HG02852 (cell line): Measurements from ENCODE around the gene TEX38.
"Not testable (repeated sequence)": the region's sequence is repeated elsewhere in the genome, so short reads cannot be mapped to it uniquely, and the experiment has no call there.

Experiments used
- ATAC-seq: cut with Tn5 transposase; IDR thresholded peaks from one replicate; pipeline ENCODE4 v1.9.1; 2021; ENCODE audit warnings: mild to moderate bottlenecking, moderate library complexity; ENCODE audit not compliant: unreplicated experiment

TEX38 gene

DNA sequence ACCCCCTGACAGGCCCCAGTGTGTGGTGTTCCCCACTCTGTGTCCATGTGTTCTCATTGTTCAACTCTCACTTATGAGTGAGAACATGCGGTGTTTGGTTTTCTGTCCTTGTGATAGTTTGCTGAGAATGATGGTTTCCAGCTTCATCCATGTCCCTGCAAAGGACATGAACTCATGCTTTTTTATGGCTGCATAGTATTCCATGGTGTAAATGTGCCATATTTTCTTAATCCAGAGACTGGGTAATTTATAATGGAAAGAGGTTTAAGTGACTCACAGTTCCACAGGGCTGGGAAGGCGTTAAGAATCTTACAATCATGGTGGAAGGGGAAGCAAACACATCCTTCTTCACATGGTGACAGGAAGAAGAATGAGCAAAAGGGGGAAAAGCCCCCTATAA is 17.0 kb upstream of the TEX38 start:
- not testable (repeated sequence) for ATAC-seq

GRCh38 chr1:46655848-46656247 is 15.8 kb upstream of the TEX38 start:
- ATAC-seq: no peak

GRCh38 chr1:46656643-46657042 is 15.0 kb upstream of the TEX38 start:
- ATAC-seq: no peak

GRCh38 chr1:46657775-46658174 is 13.9 kb upstream of the TEX38 start:
- no peak for ATAC-seq

- ATAC-seq: peak; percentile 47
Measured at GRCh38 chr1:46659307-46659870, 12.3 kb upstream of the TEX38 start.

DNA sequence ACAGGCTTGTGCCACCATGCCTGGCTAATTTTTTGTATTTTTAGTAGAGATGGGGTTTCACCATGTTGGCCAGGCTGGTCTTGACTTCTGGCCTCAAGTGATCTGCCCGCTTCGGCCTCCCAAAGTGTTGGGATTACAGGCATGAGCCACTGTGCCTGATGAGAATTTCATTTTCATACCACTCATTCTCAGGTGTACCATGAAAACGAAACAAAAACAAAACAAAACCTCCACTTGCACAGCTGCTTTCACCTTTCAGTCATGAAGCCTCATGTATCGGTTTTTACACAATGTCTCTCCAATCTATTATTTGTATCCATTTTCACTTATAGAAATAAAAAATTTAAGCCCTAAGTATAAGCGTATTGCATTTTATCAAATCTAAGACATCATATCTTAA is 11.5 kb upstream of the TEX38 start:
- not testable (repeated sequence) for ATAC-seq

DNA sequence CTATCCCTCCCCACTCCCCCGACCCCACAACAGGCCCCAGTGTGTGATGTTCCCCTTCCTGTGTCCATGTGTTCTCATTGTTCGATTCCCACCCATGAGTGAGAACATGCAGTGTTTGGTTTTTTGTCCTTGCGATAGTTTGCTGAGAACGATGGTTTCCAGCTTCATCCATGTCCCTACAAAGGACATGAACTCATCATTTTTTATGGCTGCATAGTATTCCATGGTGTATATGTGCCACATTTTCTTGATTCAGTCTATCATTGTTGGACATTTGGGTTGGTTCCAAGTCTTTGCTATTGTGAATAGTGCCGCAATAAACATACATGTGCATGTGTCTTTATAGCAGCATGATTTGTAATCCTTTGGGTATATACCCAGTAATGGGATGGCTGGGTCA is 8.7 kb upstream of the TEX38 start:
- not testable (repeated sequence) for ATAC-seq

DNA sequence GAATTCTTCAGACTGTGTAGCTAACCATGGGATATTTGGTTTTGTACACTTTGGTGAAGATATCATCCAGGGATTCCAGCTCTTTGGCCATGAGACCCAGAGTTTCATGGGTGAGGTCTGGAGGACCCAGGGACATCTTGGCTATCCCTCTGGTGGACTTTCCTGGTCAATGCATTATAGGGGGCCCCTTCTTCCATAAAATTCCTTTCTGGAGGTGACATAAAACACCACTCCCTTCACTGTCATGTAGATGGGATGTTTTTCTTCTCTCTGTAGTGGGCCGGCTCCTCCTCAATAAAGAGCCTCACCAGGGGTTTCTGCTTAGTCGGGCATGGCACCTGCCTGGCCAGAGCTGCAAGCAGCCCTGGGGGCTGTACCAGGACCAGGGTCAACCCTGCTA is 5.7 kb upstream of the TEX38 start:
- ATAC-seq: no peak

- ATAC-seq: peak; percentile 75
Measured at GRCh38 chr1:46667782-46668760, 3.6 kb upstream of the TEX38 start, which contains the start of gene ATPAF1. ATPAF1 (minus strand) TSS chr1:46668364; CDS start chr1:46668322, 42 bp downstream.

DNA sequence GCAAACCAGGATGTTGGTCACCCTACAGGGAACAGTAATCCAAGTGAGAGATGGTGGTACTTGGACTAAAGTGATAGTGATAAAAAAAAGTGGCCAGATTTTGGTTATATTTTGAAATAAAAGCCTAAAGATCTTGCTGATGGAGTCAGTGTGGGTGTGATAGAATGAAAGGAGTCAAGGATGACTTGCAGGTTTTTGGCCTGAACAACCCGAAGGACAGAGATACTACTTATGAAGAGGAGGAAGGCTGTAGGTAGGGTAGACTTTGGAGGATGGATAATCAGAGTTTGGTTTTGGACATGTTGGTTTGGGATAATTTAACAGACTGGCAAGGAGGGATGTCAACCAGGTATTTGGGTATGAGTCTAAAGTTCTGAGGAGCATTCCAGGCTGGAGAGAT is 1.5 kb upstream of the TEX38 start:
- no peak for ATAC-seq

DNA sequence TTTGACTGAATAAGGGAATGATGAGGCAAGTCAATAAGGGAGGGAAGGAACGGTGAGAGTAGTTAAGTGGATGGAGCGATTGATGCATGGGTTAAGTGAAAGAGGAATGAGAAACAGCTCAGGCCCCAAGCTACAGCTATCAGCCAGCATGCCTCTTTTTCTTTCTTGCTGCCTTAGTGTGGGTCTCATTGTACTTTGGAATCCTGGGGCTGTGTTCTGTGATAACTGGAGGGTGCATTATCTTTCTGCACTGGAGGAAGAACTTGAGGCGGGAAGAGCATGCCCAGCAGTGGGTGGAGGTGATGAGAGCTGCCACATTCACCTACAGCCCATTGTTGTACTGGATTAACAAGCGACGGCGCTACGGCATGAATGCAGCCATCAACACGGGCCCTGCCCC is 1.0 kb downstream of the TEX38 start:
- no peak for ATAC-seq

GRCh38 chr1:46673749-46674182 is 2.1 kb downstream of the TEX38 start:
- no peak for ATAC-seq

DNA sequence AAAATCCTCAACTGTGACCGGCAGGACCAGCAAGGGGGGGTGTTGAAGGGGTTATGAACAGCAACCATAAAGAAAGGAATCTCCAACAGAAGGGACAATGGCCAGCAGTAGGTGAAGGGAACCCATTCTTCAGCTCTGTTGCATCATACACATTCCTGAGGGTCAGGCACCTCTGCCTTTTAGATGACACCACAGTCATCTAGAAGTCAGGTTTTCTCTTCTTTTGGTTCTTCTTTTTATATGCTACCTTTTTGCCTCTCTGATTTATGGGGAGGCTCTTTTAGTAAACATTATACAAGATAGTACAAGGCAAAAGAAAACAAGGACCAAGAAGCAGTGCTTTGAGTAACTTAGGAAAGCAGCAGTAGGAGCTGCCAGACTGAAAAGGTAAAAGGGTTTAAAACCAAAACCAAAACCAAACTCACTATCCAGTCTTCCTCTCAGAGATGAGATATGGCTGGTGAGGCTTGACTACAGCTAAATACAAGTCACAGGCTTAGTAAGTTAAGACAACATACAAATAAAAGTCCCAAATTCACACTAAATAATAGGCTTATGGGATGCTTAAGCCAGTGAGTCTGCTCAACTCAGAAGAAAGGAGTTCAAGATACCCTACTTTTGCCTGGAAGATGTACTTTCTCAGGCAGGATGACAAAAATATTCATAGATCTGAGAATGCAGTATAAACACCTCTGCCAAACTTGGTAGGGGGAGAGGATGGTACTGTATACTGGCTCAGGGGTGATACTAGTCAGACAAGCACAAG is 4.1 kb downstream of the TEX38 start:
- ATAC-seq: peak; percentile 78

DNA sequence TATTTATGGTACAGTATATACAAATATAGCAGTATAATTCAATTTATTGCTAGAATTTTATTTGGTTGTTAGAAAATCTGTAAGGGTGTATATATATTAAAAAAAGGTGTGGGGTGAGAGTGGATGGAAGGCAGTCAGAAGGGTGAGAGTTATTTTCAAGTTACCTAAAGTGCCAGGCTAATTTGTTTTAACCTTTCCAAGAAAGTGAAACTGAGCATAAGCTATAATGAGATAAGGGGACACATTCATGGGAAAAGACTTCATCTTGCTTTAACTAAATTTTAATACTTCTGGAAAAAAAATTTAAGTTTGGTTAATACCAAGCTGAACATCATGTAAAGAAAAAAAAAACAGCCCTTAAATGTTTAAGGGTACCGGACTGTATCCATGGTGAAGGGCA is 4.9 kb downstream of the TEX38 start:
- no peak for ATAC-seq

DNA sequence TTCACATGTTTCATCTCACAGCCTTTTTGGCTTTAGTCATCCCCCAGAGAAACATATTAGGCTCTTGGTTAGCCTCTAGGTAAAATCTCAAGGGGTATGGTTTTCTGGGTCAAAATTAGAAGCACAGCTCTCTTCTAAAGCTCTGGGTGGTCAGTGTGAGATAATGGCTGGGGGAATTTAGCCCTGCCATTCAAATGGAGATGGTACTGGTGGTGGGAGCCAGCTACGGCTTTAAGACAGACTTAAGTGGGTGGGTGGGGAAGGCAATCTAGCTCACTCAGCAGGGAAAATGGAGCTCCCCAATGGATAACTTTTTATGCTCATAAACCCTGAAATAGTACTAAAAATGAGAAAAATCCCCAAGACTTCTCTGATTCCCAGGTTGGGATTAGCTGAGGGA is 5.7 kb downstream of the TEX38 start:
- ATAC-seq: no peak

GRCh38 chr1:46679789-46680573 is 8.3 kb downstream of the TEX38 start:
- ATAC-seq: no peak

DNA sequence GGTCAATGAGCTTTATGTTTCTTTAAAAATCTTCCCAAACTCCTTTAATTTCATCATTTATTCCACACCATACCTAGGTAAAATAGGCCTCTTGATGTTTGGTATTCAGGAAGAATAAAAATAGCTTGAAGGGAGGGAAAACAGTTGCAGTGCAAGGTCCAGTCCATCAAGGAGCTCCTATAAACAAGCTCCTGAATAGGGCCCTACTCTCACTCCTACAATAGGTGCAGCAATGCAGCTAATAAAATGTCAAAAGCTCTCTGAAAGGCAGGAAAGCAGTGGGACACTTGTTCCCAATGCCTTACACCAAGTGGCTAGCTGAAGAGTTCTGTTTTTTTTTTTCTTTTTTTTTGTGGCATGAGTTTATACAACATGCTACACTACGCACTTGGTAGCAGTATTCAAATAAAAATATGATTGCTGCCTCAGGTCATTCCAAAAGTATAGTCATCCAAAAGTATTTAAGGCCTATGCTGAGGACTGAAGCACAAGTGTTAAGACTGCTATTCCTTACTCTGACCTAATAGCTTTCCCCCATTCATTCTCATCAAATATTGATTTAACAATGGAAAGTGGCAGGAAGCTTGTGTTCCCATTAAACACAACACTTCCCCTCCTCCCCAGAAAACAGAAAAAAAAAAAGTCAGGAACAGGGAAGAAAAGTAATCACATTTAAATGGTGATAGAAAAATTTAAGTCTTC is 9.8 kb downstream of the TEX38 start:
- no peak for ATAC-seq

DNA sequence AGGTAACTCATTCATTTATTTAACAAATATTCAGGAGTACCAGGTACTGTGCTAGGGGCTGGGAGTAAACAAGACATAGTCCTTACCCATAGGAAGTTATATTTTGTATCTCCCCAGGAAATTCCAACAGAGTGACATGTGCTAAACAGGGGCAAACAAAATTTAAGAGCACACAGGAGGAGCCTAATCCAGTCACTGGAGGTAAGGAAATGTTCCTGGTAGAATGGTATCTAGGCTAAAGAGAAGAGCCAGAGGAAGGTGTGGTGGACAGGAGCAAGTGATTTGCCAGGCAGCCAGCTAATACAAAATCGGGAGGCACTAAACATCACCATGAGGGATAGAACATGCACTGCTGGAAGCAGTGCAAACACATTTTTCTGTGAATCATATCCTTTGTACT is 10.4 kb downstream of the TEX38 start:
- no peak for ATAC-seq

DNA sequence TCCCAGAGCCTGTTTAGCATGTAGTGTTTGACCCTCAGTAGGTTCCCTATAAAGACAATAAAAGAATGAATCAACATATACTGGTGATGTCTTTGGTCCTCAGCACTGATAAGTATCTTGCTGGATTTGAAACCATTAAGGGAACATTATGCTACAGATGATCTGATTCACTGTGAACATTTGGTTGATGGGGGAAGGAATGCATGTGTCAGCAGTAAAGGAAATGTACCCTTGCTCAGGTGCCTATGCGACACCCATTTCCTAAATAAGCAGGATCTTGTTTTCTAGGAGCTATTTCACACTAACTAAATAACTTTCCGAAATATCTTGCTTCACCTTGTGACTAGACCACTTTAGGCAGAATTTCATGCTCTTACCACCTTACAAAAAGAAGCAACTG is 13.0 kb downstream of the TEX38 start:
- ATAC-seq: no peak

GRCh38 chr1:46686255-46686654 is 14.6 kb downstream of the TEX38 start:
- ATAC-seq: no peak
